ENCODE data around the gene ESYT1. TPM values are rescaled to one million over a fixed set of nuclear protein-coding genes. Genes with fewer than 3 reads are reported as not detected.

ESYT1 gene
- total RNA-seq, 4 donors from 2014 or later: 36.3 to 62.7 (median 53.2) TPM

- Histone ChIP-seq H3K4me1 (peaks cover 0 to 26% (median 6%) of the 10 kb centered on the region in 4 donors), H3K9me3 (no peaks in the 10 kb centered on the region), H3K36me3 (no peaks in the 10 kb centered on the region), H3K27ac (peak within 1 kb of the TSS; percentile 84 to 98 (median 90)), H3K27me3 (no peaks in the 10 kb centered on the region), H3K4me3 (peak within 1 kb of the TSS; percentile 43 to 82 (median 56))
- TF ChIP-seq CTCF (IDR thresholded peaks at IDR 0.05) (no peak), POLR2A (IDR thresholded peaks at IDR 0.05) (peak in 1 of 2 donors; percentile 26)
- DNase-seq: peak; percentile 96 to 98 (median 96)
Measured at GRCh38 chr12:56152132-56152755, 24.2 kb downstream of the ESYT1 start, which contains the start of gene MYL6B. Gene MYL6B (plus strand): TSS chr12:56152587. CDS start chr12:56153919, 1,332 bp downstream.

DNA sequence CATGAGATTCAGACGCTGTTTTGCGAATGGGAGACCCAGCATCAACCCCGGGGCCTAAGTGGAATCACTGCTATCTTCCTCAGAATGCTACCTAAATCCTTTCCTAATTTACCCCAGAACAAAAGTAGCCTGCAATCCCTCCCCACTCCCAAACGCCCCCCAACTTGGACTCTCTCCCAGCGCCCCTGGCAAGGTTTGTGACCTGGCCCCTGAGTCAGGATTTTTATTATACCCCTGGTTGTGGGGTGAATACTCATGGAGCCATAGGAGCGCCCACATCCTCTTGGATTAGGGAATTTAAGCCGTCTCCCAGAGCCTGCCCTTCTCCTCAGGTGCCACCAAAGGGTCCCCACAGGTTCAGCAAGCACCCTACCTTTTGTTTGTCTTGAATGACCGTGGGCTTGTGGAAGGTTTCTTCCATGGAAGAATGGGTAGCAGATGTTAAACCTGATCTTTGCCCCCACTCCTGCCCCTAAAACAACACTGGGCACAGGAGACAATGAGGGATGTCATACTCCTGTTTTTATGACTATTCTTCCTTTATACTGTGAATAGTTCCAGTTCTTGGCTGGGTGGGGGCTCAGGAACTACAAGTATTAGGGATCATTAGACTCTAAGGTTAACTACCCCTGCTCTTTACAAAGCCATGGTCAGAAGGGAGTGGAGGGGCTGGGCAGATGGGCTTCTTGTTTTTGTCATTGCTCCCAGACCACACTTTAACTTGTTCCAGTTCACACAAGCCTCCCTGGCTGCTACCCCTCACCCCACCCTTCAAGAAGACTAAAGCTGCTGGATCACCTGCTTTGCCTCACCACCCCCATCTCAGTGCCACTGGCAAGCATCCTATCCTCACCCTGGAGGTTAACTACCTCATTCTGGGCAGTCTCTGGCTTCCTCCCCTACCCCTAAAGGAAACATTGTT, 24.9 kb downstream of the ESYT1 start:
- Histone ChIP-seq H3K36me3 (no peaks in the 10 kb centered on the region), H3K4me1 (peaks cover 0 to 26% (median 6%) of the 10 kb centered on the region in 4 donors), H3K27me3 (no peaks in the 10 kb centered on the region), H3K4me3 (peak overlapping the region; percentile 43 to 82 (median 56)), H3K9me3 (no peaks in the 10 kb centered on the region), H3K27ac (peak overlapping the region; percentile 84 to 98 (median 90))
- TF ChIP-seq POLR2A (IDR thresholded peaks at IDR 0.05) (no peak), CTCF (IDR thresholded peaks at IDR 0.05) (no peak)
- DNase-seq: no peak

DNA sequence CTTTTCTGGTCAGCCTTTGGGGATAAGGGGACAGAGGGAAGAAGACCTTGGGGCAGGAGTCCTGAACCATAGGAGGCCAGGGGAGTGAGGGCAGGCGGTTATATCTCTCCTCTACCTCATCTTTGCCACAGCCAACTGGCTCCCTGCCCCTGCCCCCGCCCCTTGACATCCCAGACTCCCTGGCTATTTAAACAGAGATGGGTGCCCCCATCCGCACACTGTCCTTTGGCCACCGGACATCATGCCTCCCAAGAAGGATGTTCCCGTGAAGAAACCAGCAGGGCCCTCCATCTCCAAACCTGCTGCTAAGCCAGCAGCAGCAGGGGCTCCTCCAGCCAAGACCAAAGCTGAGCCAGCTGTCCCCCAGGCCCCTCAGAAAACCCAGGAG, 25.6 kb downstream of the ESYT1 start:
- no peaks in the 10 kb centered on the region for H3K27me3 ChIP-seq
- no peak overlapping the region for H3K4me3 ChIP-seq
- H3K4me1 ChIP-seq: peaks cover 0 to 26% (median 6%) of the 10 kb centered on the region in 4 donors
- DNase-seq: no peak
- no peak for TF ChIP-seq CTCF (IDR thresholded peaks at IDR 0.05)
- no peak for TF ChIP-seq POLR2A (IDR thresholded peaks at IDR 0.05)
- H3K27ac ChIP-seq: no peak overlapping the region
- H3K9me3 ChIP-seq: no peaks in the 10 kb centered on the region
- H3K36me3 ChIP-seq: no peaks in the 10 kb centered on the region

DNA sequence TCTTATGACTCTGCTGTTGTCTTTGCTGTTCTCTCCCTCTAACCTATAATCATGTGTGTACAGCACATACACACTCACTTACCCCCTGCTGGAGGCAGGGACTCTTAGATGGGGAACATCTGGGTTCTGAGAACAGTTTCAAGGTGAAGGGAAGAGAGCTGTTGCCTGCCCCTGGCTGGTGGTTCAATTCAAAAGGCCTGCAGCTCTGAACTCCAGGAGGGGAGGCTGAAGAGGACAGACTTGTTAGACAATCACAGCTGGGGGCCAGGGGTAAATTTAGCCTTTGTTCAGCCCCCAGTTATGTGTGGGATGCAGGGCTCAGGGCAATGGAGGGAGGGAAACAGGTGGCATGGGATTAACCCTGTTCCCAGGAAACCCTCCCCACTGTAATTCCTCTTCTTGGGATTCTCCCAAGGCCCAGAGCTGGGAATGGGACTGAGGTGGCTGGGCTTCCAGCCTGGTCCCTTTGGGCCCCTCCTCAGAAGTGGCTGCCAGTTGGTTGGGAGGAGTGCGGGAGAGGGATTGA, 26.2 kb downstream of the ESYT1 start:
- peaks cover 0 to 26% (median 7%) of the 10 kb centered on the region in 4 donors for H3K4me1 ChIP-seq
- no peaks in the 10 kb centered on the region for H3K27me3 ChIP-seq
- no peak for DNase-seq
- TF ChIP-seq POLR2A (IDR thresholded peaks at IDR 0.05): no peak
- no peak for TF ChIP-seq CTCF (IDR thresholded peaks at IDR 0.05)
- H3K27ac ChIP-seq: no peak overlapping the region
- no peaks in the 10 kb centered on the region for H3K36me3 ChIP-seq
- no peaks in the 10 kb centered on the region for H3K9me3 ChIP-seq
- H3K4me3 ChIP-seq: no peak overlapping the region

- no peaks in the 10 kb centered on the region for H3K27me3 ChIP-seq
- no peak for DNase-seq
- peaks cover 0 to 4% (median 0%) of the 10 kb centered on the region in 3 donors for H3K36me3 ChIP-seq
- H3K4me1 ChIP-seq: peaks cover 0 to 30% (median 12%) of the 10 kb centered on the region in 4 donors
- no peaks in the 10 kb centered on the region for H3K9me3 ChIP-seq
- H3K27ac ChIP-seq: no peak overlapping the region
- no peak overlapping the region for H3K4me3 ChIP-seq
- TF ChIP-seq CTCF (IDR thresholded peaks at IDR 0.05): no peak
- no peak for TF ChIP-seq POLR2A (IDR thresholded peaks at IDR 0.05)
Measured at GRCh38 chr12:56154818-56155217, 26.8 kb downstream of the ESYT1 start.

Data from Peyer's patch (tissue), 4 donors.